Astrocyte of the cerebellum (primary cell): Measurements from ENCODE around the gene FGFBP1.

Experiments
- DNase-seq: peaks from one replicate; pipeline ENCODE4 v3.0.0-alpha.2; 2011; ENCODE audit warnings: low read depth
- H3K4me3 ChIP-seq: 2 replicates; pipeline ENCODE4 v1.5.1; 2011; ENCODE audit warnings: mild to moderate bottlenecking, low read depth, low read length, moderate library complexity
- CTCF ChIP-seq: IDR thresholded peaks from 2 replicates; pipeline ENCODE4 v1.5.1; 2012; ENCODE audit warnings: low read length, low read depth, moderate library complexity, mild to moderate bottlenecking; ENCODE audit errors: missing control alignments
- in situ Hi-C: cut with HindIII; loops from 2 replicates; pipeline ENCODE4 v1.10.0; 2017; ENCODE audit warnings: low sequenced_read_pairs

The FGFBP1 gene

GRCh38 chr4:15961781-15962510 is 23.4 kb upstream of the FGFBP1 start:
- TF ChIP-seq CTCF = no peak
- in situ Hi-C loops = no loop called here
- H3K4me3 ChIP-seq = no peak overlapping the region
- DNase-seq = no peak

GRCh38 chr4:15958562-15958961 is 20.0 kb upstream of the FGFBP1 start:
- in situ Hi-C loops = no loop called here
- DNase-seq = no peak
- TF ChIP-seq CTCF = no peak
- no peak overlapping the region for H3K4me3 ChIP-seq

- DNase-seq = peak; percentile 20
- H3K4me3 ChIP-seq = no peak overlapping the region
- TF ChIP-seq CTCF = peak; percentile 93
- in situ Hi-C loops = no loop called here
Observed at GRCh38 chr4:15956179-15956850, 17.8 kb upstream of the FGFBP1 start.

GRCh38 chr4:15955670-15956069 is 17.1 kb upstream of the FGFBP1 start:
- no peak for DNase-seq
- in situ Hi-C loops = no loop called here
- H3K4me3 ChIP-seq = no peak overlapping the region
- peak; percentile 54 for TF ChIP-seq CTCF

GRCh38 chr4:15953625-15954024 is 15.1 kb upstream of the FGFBP1 start:
- H3K4me3 ChIP-seq = no peak overlapping the region
- in situ Hi-C loops = no loop called here
- no peak for TF ChIP-seq CTCF

GRCh38 chr4:15951781-15952180 is 13.2 kb upstream of the FGFBP1 start:
- H3K4me3 ChIP-seq = no peak overlapping the region
- no peak for DNase-seq
- in situ Hi-C loops = no loop called here
- no peak for TF ChIP-seq CTCF

More at GRCh38 chr4:15953625-15954024, 15.1 kb upstream of the FGFBP1 start:
- no peak for DNase-seq
